Ishikawa (cell line): ENCODE measurements around the gene ALPL.

Experiments
- CEBPB ChIP-seq: IDR thresholded peaks from 2 replicates; pipeline ENCODE4 v1.6.1; 2012
- CREB1 ChIP-seq: IDR thresholded peaks from 2 replicates; pipeline ENCODE4 v1.6.1; 2012; ENCODE audit warnings: low read depth
- EGR1 ChIP-seq: IDR thresholded peaks from 2 replicates; pipeline ENCODE4 v1.6.1; 2012
- EP300 ChIP-seq: IDR thresholded peaks from 2 replicates; pipeline ENCODE4 v1.6.1; 2012; ENCODE audit warnings: borderline replicate concordance
- FOXM1 ChIP-seq: IDR thresholded peaks from 2 replicates; pipeline ENCODE4 v1.6.1; 2012; ENCODE audit warnings: low read depth, borderline replicate concordance
- NFIC ChIP-seq: IDR thresholded peaks from 2 replicates; pipeline ENCODE4 v1.6.1; 2012
- RAD21 ChIP-seq: IDR thresholded peaks from 2 replicates; pipeline ENCODE4 v1.6.1; 2012; ENCODE audit warnings: low read depth
- TAF1 ChIP-seq: IDR thresholded peaks from 2 replicates; pipeline ENCODE4 v1.6.1; 2012; ENCODE audit warnings: low read depth, mild to moderate bottlenecking
- TCF12 ChIP-seq: IDR thresholded peaks from 2 replicates; pipeline ENCODE4 v1.6.1; 2012; ENCODE audit warnings: low read depth
- TEAD4 ChIP-seq: IDR thresholded peaks from 2 replicates; pipeline ENCODE4 v1.6.1; 2012
- YY1 ChIP-seq: IDR thresholded peaks from 2 replicates; pipeline ENCODE4 v1.6.1; 2012; ENCODE audit warnings: low read depth
- ZBTB7A ChIP-seq: IDR thresholded peaks from 2 replicates; pipeline ENCODE4 v1.6.1; 2012; ENCODE audit warnings: low read depth
- TF ChIP-seq, protein P1 (sequence below): IDR thresholded peaks from 2 replicates; pipeline ENCODE4 v1.6.1; 2012; ENCODE audit warnings: low read depth, mild to moderate bottlenecking
- TF ChIP-seq, protein P2 (sequence below): IDR thresholded peaks from 2 replicates; pipeline ENCODE4 v1.6.1; 2012
- TF ChIP-seq, protein P3 (sequence below): IDR thresholded peaks from 2 replicates; pipeline ENCODE4 v1.6.1; 2012

The ALPL gene

DNA sequence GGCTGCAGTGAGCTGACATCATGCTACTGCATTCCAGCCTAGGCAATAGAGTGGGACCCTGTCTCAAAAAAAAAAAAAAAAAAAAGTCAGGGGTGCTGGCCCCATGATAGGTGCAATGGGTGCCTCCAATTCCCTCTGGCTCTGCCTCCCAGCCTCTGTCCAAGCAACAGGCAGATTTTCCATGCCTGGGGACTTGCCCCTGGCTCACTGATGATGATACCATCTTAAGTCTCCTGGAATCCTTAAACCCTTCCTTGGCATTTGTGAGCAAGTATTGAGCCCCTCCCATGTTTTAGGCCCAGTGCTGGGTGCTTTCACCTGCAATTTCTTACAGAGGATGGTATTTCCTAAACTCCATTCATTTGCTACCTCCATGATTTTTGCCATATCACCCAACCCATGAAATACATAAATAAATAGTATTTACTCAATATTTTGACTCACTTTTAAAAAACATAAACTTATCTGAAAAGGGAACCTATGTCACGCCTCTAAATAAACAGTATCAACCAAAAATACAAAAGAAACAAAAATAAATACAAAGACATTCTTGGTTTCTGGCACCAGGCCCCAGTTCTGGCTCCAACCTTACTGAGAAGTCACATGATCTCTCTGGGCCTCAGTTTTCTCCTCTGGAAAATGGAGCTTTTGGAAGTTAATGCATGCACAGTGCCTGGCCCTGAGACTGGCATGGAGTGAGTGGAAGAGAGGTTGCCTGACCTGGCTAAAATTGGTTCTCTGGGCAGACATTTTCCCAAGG is 1.5 kb upstream of the ALPL start:
- TF ChIP-seq, protein P1, sequence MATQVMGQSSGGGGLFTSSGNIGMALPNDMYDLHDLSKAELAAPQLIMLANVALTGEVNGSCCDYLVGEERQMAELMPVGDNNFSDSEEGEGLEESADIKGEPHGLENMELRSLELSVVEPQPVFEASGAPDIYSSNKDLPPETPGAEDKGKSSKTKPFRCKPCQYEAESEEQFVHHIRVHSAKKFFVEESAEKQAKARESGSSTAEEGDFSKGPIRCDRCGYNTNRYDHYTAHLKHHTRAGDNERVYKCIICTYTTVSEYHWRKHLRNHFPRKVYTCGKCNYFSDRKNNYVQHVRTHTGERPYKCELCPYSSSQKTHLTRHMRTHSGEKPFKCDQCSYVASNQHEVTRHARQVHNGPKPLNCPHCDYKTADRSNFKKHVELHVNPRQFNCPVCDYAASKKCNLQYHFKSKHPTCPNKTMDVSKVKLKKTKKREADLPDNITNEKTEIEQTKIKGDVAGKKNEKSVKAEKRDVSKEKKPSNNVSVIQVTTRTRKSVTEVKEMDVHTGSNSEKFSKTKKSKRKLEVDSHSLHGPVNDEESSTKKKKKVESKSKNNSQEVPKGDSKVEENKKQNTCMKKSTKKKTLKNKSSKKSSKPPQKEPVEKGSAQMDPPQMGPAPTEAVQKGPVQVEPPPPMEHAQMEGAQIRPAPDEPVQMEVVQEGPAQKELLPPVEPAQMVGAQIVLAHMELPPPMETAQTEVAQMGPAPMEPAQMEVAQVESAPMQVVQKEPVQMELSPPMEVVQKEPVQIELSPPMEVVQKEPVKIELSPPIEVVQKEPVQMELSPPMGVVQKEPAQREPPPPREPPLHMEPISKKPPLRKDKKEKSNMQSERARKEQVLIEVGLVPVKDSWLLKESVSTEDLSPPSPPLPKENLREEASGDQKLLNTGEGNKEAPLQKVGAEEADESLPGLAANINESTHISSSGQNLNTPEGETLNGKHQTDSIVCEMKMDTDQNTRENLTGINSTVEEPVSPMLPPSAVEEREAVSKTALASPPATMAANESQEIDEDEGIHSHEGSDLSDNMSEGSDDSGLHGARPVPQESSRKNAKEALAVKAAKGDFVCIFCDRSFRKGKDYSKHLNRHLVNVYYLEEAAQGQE: no peak
- TF ChIP-seq TCF12: no peak
- TF ChIP-seq FOXM1: no peak
- TF ChIP-seq CEBPB: no peak
- no peak for TF ChIP-seq RAD21

DNA sequence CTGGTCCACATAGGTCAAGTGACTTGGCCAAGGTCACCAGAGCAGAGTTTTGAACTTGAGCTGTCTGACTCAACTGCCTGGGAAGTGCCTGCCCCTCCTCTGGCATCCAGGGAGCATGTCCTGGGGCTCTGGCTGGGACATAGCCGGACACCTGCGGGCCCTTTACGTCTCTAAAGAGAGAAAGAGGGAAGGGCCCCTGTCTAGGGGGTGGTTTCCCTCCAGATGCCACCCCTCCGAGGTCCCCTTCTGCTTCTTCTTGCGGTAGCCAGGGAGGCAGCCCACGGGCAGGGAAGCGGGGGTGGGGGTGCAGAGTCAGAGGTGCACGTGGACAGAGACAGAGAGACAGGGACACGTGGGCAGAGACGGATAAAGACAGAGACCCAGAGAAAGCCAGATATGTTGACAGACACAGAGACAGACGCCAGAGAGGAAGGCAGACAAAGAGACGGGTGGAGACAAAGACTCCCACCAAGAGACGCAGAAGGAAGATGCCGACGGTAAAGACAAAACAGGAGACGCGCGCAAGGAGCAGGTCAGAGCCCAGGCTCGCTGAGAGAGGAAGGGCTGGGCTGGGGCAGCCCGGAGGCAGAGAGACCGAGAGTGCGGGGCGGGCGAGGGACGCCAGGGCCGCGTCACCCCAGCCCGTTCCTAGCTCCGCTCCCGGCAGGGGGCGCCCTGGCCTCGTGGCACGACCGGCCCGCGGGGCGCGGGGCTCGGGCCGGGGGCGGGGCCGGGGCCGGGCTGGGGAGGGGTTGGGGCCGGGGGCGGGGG is 458 bp upstream of the ALPL start:
- TF ChIP-seq RAD21 (peak; percentile 68), EGR1 (no peak)
- TF ChIP-seq, protein P2, sequence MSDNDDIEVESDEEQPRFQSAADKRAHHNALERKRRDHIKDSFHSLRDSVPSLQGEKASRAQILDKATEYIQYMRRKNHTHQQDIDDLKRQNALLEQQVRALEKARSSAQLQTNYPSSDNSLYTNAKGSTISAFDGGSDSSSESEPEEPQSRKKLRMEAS: peak; percentile 26; the same call in 1 of the 2 replicates

DNA sequence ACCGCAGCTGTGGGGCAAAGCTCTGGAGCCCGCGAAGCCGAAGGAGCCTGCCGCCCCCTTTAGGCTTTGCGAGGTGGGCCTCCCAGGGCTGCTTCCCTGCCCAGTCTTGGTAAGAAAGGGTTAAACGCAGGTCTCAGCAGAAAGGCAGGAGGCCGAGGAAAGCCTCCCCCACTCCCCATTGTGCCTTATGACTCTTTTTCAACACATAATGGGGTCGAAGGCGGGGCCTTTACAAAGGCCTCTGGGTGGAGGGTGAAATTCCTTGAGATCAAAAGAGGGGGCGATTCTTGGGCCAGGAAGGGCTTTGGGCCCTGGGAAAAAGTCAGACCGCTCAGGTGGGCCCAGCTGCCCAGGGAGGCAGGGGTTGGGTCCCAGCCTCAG is 880 bp downstream of the ALPL start:
- TF ChIP-seq TAF1 (no peak), CREB1 (no peak), EP300 (no peak), FOXM1 (no peak), TEAD4 (no peak), ZBTB7A (no peak), TCF12 (no peak), CEBPB (no peak), EGR1 (no peak), NFIC (no peak), YY1 (no peak), RAD21 (no peak)
- TF ChIP-seq, protein P1: no peak
- TF ChIP-seq, protein P3, sequence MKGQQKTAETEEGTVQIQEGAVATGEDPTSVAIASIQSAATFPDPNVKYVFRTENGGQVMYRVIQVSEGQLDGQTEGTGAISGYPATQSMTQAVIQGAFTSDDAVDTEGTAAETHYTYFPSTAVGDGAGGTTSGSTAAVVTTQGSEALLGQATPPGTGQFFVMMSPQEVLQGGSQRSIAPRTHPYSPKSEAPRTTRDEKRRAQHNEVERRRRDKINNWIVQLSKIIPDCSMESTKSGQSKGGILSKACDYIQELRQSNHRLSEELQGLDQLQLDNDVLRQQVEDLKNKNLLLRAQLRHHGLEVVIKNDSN: no peak
- TF ChIP-seq, protein P2: no peak

DNA sequence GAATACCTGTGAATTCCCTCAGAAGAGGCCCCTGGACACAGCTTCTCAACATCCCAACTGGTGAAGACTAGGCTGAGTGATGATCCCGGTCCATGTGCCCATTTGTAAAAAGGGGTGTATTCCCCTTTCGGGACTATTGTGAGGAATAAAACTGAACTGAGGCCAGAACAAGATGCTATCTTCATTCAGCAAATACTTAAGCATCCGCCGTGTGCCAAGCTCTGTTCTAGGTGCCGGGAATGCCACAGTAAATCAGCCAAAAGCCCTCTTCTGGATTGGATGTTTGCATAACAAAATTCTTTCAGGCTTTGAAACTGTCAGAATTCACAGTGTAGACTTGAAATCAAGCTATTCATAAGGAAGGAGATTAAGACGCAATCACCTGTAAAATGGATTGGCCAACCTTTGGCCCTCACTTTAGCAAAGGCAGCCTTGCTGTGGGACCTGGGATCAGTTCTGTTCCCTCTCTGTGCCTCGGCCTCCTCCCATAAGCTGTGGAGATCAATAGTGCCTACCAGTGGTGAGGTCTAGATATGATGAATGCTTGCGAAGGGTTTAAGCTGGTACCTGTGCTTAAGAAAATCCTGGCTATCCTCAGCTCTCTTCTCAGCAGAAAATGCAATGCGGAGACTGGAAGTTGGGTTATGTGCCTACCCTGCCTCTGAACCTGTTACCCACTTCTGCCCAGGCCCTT is 1.8 kb downstream of the ALPL start:
- TF ChIP-seq EP300 (no peak), CEBPB (no peak), TEAD4 (no peak), ZBTB7A (no peak), TAF1 (no peak), CREB1 (no peak), YY1 (no peak), EGR1 (no peak), TCF12 (no peak), NFIC (no peak), FOXM1 (no peak), RAD21 (no peak; the same call in 1 of the 2 replicates)
- TF ChIP-seq, protein P1: no peak
- TF ChIP-seq, protein P2: no peak
- TF ChIP-seq, protein P3: no peak
